BJ (cell line): ENCODE data around the gene NPPA. TPM values are rescaled to one million over a fixed set of nuclear protein-coding genes. Genes with fewer than 3 reads are reported as not detected.

Source experiments
- CTCF ChIA-PET: fragments of 350-600 bp; formaldehyde crosslinking; extraction: SDS; loops from one replicate; lab custom pipeline; 2021; ENCODE audit warnings: antibody characterized with exemption, inconsistent platforms; lab: Yijun Ruan, JAX
- POLR2A ChIA-PET: fragments of 300-600 bp; sonication (Branson Sonifier 250); formaldehyde crosslinking; extraction: SDS; loops from one replicate; lab custom pipeline; 2021; ENCODE audit warnings: antibody characterized with exemption; lab: Charles Lee
- DNase-seq: peaks from one replicate; pipeline ENCODE4 v3.0.0-alpha.2; 2011; ENCODE audit warnings: low read depth
- H3K27me3 ChIP-seq: 2 replicates; pipeline ENCODE4 v1.6.0; 2011; ENCODE audit warnings: low read length; ENCODE audit not compliant: control insufficient read depth, insufficient read depth
- H3K36me3 ChIP-seq: 2 replicates; pipeline ENCODE4 v1.5.1; 2011; ENCODE audit warnings: low read length; ENCODE audit not compliant: control insufficient read depth, insufficient read depth
- H3K4me3 ChIP-seq: 2 replicates; pipeline ENCODE4 v1.5.1; 2011; ENCODE audit warnings: low read depth, mild to moderate bottlenecking, control low read depth, low read length
- polyA plus RNA-seq: library from polyadenylated mRNA; depleted of rRNA; stranded (reverse); fragments of >200 nt; gene quantifications from 2 replicates; pipeline ENCODE4 v1.2.3, GENCODE V29; 2011
- TF ChIP-seq, protein P1 (sequence below): IDR thresholded peaks from 2 replicates; pipeline ENCODE4 v1.5.1; 2011; ENCODE audit warnings: low read depth, mild to moderate bottlenecking, control low read depth, inconsistent platforms, low read length, moderate library complexity; ENCODE audit not compliant: insufficient read depth

NPPA gene
- polyA plus RNA-seq, 1 experiment = not detected

- no peak for DNase-seq
- no peaks in the 10 kb centered on the region for H3K36me3 ChIP-seq
- H3K4me3 ChIP-seq = no peak overlapping the region
- TF ChIP-seq, protein P1, sequence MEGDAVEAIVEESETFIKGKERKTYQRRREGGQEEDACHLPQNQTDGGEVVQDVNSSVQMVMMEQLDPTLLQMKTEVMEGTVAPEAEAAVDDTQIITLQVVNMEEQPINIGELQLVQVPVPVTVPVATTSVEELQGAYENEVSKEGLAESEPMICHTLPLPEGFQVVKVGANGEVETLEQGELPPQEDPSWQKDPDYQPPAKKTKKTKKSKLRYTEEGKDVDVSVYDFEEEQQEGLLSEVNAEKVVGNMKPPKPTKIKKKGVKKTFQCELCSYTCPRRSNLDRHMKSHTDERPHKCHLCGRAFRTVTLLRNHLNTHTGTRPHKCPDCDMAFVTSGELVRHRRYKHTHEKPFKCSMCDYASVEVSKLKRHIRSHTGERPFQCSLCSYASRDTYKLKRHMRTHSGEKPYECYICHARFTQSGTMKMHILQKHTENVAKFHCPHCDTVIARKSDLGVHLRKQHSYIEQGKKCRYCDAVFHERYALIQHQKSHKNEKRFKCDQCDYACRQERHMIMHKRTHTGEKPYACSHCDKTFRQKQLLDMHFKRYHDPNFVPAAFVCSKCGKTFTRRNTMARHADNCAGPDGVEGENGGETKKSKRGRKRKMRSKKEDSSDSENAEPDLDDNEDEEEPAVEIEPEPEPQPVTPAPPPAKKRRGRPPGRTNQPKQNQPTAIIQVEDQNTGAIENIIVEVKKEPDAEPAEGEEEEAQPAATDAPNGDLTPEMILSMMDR = no peak
- peaks cover 19% of the 10 kb centered on the region for H3K27me3 ChIP-seq
- POLR2A ChIA-PET = no interaction called here
- CTCF ChIA-PET = interaction anchor here (0.9 to 1.3 kb wide), 3 partner anchors 16 to 268 kb away, joined by 3 to 4 read pairs (median 4); no protein-coding TSS in a partner anchor
Observed at GRCh38 chr1:11856698-11857097, 9.1 kb upstream of the NPPA start.

DNA sequence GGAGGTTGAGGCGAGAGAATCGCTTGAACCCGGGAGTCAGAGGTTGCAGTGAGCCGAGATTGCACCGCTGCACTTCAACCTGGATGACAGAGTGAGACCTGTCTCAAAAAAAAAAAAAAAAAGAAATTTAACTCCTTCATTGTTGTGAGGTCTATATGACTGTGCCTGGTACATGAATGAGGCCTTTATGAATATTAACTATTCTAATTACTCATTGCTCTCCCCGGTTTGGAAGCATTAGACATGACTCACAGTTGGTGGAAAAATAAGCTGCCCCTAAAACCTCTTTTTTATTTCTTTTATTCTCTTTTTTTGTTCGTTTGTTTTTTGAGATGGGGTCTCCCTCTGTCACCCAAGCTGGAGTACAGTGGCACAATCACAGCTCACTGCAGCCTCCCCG is 7.8 kb upstream of the NPPA start:
- DNase-seq = no peak
- CTCF ChIA-PET = interaction anchor here (1.1 kb wide), 1 partner anchor 38 kb away, joined by 3 read pairs; no protein-coding TSS in a partner anchor
- TF ChIP-seq, protein P1 = no peak
- Histone ChIP-seq H3K36me3 (no peaks in the 10 kb centered on the region), H3K4me3 (no peak overlapping the region), H3K27me3 (peaks cover 21% of the 10 kb centered on the region)
- POLR2A ChIA-PET = no interaction called here

- ChIA-PET POLR2A (no interaction called here), CTCF (interaction anchor here (1.5 to 1.9 kb wide), 2 partner anchors 10 to 12 kb away, joined by 4 to 5 read pairs; no protein-coding TSS in a partner anchor)
- peaks cover 21% of the 10 kb centered on the region for H3K27me3 ChIP-seq
- DNase-seq = no peak
- no peaks in the 10 kb centered on the region for H3K36me3 ChIP-seq
- H3K4me3 ChIP-seq = no peak overlapping the region
- TF ChIP-seq, protein P1 = no peak
Observed at GRCh38 chr1:11854519-11854918, 6.9 kb upstream of the NPPA start.

GRCh38 chr1:11851180-11851579 is 3.6 kb upstream of the NPPA start:
- TF ChIP-seq, protein P1 = no peak
- ChIA-PET CTCF (interaction anchor here (1.3 kb wide), 1 partner anchor 26 kb away, joined by 3 read pairs; no protein-coding TSS in a partner anchor), POLR2A (no interaction called here)
- Histone ChIP-seq H3K27me3 (peaks cover 4% of the 10 kb centered on the region; the same call in 1 of the 2 replicates), H3K36me3 (no peaks in the 10 kb centered on the region), H3K4me3 (no peak overlapping the region)
- DNase-seq = no peak

- TF ChIP-seq, protein P1 = no peak
- DNase-seq = no peak
Observed at GRCh38 chr1:11850156-11850555, 2.6 kb upstream of the NPPA start.

More at GRCh38 chr1:11850156-11850555, 2.6 kb upstream of the NPPA start:
- ChIA-PET POLR2A (no interaction called here), CTCF (no interaction called here)
- Histone ChIP-seq H3K27me3 (peaks cover 4% of the 10 kb centered on the region; the same call in 1 of the 2 replicates), H3K4me3 (no peak overlapping the region), H3K36me3 (peaks cover 3% of the 10 kb centered on the region; the same call in 1 of the 2 replicates)
